SHP77 (cell line): Measurements from ENCODE around the gene ARHGEF3.
A peak's percentile ranks its signal among the peaks of the same experiment; 100 is the strongest.

Experiments
- DNase-seq, 2 experiments: peaks; one replicate each; lab custom pipeline; 2025; lab: John Stamatoyannopoulos, UW

ARHGEF3 gene

DNA sequence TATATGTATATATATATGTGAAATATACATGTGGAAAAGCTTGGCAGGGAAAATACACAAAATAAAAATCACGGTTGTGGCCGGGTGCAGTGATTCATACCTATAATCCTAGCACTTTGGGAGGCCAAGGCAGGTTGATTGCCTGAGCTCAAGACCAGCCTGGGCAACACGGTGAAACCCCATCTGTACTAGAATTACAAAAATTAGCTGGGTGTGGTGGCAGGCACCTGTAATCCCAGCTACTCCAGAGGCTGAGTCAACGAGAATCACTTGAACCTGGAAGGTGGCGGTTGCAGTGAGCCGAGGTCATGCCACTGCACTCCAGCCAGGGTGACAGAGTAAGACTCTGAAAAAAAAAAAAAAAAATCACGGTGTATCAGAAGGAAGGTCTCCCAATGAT is 20.8 kb upstream of the ARHGEF3 start:
- DNase-seq, result no peak

DNA sequence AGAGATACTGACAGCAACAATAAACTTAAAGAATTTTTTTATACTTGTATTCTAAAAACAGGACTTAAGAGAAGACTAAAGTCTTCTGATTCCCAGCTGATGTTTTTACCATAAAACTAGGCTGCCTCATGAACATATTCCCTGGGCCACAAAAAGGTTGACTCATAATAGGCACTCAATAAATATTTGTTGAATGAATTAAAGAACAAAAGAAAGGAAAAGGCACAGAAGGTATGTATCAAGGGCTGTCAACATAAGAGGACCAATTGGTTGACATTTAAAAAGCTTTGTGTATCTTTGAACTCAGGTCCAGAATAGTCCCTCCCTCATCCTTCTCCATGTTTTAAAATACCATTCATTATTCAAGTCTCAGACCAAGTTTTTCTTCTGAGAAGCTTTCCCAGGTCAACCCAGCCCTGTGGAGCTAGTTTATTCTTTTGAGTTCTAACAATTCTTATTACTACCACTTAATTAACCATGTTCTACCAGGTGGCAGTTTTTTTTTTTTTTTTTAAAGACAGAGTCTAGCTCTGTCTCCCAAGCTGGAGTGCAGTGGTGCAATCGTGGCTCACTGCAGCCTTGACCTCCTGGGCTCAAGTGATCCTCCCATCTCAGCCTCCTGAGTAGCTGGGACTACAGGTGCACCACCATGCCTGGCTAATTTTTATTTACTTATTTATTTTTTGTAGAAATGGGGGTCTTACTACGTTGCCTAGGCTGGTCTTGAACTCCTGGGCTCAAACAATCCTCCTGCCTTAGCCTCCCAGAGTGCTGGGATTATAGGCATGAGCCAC is 17.5 kb upstream of the ARHGEF3 start:
- peak; percentile 21 to 40 for DNase-seq

DNA sequence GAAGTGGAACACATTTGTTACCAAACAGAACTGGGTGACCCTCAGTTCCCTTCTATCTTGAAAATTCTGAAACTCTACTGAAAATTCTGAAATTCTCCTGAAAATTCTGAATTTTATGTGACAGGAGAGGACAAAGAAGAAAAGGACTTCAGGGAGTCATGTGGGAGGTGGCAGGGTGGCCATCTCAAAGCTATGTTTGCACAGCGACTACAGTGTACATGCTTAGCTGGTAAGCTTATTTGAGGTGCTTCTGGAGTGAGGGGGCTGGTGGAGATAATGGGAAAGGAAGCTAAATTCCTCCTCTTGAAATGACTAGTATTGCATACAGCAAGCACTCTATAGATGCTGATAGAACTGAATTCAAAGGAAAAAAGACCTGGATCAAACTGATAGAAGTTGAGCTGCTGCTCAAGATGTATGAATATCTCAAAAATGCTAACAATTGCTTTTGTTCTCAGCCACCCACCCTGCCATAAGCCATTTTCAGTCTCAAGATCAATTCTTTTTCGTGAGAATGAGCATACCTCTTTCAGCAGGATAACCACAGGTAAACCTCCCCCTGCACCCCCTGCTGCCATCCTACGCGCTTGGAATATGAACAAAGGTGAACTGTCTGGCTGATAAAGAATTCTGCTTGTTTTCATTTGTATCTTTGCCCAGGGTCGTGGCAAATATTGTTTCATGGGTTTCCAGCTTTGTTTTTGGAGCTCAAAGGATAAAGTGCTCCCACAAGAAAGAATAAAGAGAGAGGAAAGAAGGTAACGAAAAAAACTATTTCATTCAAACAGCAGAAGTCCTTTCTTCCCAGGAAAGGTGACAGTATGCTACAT is 16.6 kb upstream of the ARHGEF3 start:
- DNase-seq, result peak in 1 of 2 experiments; percentile 9

DNA sequence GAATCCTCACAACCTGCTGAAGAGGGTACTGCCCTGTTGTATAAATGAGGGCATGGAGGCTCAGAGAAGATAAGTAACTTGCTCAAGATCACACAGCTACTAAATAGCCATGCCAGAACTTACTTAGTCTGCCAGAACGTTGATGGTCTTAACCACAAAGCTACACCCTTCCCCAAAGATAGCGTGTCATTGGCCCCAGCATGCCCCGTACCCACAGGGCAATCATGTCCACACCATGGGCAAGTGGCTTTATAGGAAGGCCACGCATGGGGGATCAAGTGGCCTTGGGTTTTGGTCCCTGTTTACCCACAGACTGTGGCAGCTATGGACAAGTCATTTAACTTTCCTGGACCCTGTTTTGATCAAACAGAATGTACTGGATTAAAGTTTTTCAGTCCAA is 15.9 kb upstream of the ARHGEF3 start:
- no peak for DNase-seq

DNA sequence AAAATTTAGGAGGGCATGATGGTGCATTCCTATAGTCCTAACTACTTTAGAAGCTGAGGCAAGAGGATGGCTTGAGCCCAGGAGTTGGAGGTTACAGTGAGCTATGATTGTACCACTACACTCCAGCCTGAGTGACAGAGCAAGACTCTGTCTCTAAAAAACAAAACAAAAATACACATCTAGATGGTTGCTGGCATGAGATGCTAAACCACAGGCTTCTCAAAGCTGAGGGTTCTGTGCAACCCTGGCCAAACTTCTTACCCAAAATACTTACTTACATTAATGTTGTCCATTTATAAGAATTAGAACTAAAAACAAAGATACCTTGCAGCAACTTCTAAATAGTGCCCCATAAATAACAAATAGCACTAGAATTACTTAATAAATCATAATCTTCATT is 14.3 kb upstream of the ARHGEF3 start:
- DNase-seq, result no peak

DNA sequence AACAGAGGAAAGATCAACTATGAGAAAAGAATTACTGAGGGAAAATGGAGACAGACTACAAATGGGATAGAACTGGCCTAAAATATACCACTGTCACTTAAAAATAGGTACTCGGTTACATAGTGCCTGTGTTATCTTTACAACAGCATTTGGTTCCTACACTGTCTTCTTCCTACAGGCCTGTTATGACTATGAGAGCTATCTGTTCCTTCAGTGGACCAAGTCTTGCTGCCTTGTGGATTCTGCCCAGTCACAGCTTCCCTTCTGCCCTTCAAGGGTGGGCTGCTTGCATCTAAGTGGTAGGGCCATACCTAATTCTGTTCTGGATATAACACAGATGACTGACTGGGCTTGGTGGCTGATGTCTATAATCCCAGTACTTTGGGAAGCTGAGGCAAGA is 13.8 kb upstream of the ARHGEF3 start:
- no peak for DNase-seq

DNA sequence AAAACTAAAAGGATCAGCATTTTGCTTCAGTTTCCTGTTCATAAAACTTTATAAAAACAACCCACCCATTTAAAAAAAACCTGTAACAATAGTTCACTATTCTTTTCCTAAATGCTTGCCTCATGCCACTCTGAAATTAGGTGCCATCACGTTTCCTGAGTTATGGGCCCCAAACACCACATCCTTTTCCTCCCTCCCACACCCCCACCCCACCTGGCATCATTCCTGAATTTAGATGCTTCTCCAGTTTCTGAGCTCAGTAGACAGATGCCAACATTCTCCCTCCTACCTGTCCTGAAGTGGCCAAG is 11.9 kb upstream of the ARHGEF3 start:
- DNase-seq, result no peak

DNA sequence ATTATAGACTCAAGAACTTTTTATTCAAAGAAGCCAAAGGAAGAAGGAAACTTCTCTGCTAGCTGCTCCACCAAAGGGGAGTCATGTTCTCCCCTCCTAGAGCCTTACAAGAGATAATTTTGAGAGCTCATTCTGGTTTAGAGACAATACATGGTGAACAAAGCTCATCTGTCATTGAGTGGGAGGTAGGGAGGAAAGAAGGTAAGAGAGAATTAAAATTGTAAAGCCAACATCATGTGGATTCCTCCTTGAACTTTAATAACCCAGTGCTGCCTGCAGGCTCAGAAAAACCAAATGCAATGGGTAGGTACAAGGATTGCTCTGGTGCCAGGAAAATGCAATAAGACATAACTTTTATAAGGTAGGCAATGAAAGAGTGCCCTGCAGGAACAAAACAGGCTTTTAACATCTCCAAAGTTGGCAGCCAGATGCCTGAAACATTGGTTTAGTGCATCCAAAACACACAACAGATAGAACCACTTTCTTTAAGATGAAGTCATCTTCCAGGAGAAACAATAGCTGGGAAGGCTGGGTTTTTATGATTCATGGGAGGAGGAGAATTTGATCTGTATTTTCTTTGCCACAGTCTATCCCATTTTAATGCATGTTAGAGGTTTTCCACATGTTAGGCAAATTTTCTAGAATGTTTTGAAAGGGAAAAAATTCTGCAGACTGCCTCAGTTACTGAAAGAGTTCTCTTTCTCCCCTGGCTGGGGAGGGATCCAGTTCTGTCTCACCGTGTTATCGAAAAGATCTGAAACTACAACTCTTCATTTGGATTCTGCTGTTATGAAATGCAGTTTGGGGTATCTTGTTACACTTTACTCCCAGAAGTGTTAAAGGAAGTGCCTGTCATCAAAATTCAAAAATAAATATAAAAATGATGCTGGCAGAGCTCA is 11.3 kb upstream of the ARHGEF3 start:
- no peak for DNase-seq

DNA sequence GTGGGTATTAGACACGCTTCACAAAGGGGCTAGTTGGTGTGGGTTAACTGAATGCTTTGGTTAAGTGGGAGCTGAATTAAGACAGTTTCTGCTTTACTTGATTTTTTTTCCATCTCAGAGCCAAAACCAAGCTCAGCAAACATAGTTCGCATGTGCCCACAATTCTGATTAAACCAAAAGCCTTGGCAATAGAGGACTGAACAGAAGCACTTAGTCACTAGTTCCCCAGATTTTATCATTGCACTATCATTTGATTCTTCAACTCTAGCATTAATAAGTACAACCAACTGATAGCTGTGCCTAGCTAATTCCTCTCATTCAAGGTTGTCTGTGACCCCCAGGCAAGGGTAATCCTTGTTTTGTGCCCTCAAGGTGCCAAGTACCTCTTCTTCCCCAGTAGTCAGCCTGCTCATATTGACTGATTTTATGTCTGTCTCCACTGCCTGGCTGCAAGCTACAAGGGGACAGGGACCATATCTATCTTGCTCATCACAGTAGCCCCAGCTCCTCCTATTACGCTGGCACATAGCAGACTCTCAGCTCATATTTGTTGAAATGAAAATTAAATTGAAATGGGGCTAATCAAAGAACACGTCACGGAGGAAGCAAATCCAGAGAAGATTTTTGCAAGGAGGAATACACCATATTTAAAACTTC is 9.9 kb upstream of the ARHGEF3 start:
- no peak for DNase-seq

DNA sequence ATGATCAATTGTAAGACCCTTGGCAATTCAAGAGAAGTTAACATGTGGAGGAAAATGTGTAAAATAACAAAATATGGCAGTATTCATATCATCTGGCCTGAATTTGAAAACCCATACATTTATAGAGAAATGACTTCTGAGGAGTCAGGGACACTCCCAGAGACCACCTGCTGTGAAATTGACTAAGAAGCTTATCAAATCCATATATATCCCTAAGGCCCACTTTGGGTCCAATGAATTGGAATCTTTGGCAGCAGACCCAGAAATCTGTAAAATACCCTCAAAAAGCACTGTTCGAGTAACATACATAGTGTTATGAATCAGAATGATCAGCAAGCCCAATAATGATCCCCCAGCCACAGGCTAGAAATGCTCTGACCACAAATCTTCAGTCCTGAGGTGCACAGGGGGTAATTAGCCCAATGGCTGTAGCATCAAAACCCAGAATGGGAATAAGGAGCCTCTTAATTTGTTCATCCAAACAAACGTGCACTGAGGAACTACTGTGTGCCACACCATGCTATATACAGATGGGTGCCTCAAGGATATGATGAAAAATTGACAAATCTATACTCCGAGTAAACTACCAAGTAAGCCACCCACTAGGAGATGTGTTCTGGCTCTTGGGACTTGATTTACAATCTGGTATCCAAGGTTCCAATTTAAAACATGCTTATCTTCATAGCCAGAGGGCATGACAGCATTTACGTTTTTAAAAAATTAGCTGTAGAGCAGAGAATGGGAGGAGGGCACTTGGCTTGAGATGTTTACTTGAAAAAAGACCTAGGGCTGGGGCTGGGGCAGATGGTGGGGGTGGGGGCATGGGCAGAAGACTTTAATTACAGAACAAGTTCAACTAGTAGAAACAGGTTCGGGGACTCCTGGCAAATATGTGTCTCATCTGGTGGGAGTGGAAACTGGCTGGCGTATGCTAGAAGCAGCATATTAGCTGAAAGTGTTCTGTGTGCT is 9.1 kb upstream of the ARHGEF3 start:
- no peak for DNase-seq

DNA sequence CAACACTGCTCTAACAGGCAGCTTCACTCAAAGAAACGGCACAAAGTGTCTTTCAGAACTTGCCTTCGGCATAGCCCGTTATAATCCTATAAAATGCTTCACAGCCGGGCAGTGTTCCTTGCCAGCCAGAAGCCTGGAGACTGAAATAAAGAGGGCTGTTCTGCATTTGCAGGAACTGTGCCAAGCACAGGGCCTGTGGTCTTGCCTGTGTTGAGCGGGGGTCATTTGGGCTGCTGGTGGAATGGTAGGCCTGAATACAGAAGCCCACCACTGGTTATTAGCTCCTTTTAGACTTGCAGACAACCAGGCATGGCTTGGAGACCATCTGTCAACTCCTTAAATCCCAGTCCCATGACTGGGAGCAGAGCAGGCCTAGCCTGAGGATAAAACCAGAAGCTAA is 4.7 kb upstream of the ARHGEF3 start:
- no peak for DNase-seq

DNA sequence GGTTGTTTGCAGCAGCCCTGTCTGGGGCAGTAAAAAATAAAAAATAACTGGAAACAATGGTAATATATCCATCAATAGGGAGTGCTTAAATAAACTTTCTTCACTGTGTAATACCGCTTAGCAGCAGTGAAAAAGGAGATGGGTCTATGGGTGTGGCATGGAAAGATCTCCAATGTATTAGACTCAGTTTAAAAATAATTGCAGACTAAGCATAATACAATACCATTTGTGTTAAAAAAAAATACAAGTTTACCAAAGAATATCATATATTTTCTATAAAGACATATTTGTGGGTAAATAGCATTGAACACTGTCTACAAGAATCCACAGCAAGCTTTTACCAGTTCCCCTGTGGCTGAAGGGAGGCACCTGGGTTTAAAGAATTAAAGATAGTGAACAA is 1.0 kb upstream of the ARHGEF3 start:
- DNase-seq, result no peak

DNA sequence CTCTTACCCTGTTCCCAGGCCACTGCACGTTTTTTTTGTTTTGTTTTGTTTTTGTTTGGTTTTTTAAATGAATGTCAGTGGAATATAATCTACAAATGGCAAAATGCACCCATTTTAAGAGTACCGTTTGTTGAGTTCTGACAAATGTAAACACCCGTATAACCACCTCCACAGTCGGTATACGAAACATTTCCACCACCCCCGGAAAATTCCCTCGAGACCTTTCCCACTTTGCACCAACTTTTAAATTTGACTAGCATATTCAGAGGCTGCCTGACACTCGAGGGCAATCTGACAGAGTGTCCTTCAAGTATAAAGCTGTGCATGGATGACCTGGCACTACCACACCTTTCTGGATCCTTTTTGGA is 613 bp upstream of the ARHGEF3 start:
- DNase-seq, result no peak

DNA sequence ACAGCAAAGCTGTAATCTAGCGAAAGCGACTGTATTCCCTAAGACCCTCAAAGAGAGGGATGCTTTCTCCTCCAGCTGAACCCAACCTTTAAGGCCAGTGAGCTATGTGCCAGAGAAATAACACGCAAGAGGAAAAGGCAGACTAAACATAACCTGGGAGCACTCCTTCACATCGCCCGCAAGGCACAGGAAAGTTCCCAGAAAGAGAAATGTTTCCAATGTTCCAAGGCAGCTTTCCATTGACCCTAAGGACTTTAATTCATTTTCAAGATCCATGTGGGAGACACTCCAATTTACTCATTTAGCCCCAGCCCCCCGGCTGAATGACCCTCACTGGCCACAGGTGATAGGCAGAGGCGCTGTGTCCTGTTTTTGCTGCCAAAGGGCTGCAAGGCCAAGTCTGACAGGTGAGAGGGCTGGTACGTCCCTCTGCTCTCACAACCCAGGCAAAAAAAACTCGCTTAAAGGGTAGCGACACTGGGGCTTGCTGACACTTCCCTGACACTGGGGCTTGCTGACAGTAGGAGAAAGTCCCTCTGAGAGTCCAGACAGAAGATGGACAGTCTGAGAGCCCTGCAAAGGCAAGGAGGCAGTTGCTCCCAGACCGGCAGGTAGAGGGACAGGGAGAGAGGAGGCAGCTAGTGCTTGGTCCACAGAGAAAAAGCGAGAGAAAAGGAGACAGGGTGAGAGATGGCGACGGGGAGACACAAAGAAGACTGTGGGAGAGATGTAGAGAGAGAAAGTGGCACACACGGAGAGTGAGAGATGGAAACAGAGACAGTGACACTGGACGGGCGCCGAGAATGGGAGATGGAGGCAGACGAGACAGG is 702 bp downstream of the ARHGEF3 start:
- peak in 1 of 2 experiments; percentile 45 for DNase-seq

DNA sequence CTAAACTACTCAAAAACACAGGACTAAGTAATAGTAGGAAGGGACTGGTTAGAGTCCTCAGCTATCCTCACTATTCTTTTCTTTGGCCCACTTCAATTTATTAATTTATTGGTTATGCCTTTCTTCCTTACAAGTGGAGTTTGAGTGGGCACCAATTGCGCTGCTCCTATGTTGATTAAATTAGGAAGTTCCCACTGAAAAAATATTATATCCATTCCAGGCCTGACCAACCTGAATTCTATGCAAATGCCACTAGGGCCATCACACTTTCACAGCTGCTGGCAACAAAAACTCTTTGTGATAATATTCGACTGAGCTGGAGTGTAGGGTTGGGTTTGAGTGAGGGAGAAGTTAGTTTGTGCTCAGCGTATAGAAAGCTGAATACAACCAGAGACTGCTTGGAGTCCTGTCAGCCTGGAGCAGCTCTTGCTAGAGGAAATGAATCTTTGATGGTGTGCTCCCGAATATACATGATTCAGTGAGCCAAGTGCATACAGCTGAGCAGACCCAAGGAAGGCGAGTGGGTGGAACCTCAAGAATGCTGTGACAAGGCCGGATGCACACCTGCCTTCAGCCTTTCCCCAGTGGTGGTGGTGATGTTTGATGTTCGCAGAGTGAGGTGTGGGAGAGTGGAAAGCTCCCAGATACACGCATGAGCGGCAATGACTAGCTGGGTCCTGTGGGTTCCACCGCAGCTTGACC is 1.5 kb downstream of the ARHGEF3 start:
- DNase-seq, result peak in 1 of 2 experiments; percentile 35

DNA sequence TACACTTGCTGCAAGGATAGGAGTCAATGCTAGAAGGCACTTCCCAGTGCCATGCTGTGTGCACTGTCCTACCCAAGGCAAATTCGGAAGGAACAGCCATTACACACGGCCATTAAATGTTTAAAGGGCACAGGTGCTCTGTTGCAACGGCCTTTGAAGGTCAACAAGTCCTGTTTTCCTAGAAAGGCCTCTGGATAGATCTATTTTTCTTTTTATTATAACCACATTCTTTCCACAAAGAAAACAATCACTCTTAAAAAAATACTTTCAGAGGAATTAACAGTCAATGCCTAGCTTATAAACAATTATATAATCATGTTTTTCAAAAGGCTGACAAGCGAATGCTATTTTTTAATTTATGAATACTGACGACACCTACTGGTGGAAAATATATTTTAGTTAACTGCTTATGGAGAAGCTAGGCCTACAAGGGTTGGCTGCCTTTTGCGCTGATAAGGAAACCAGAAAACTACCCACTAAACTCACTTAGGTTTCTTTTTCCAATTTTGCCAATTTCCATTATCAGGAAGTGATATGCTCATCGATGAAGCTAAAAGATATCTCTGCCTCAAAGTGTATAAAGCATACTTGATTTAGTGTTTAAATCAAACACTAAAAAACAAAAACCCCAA is 2.4 kb downstream of the ARHGEF3 start:
- peak; percentile 69 to 76 for DNase-seq

DNA sequence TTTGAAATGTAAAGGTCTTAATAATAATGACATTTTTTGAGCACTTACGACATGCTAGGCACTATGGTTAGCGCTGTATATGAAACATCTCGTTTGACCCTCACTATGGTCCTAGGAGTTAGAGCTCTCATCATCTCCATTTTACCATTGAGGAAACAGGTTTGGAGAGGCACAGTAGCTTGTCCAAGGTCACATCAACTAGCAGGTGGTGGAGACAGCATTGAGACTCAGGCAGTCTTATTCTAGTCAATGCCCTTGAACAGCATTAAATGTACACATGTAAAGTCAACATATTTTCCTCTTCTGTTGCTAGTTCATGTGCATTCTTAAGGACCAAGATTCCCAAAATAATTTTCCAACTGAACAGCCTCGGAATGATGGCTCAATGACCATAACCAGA is 4.8 kb downstream of the ARHGEF3 start:
- DNase-seq, result no peak

DNA sequence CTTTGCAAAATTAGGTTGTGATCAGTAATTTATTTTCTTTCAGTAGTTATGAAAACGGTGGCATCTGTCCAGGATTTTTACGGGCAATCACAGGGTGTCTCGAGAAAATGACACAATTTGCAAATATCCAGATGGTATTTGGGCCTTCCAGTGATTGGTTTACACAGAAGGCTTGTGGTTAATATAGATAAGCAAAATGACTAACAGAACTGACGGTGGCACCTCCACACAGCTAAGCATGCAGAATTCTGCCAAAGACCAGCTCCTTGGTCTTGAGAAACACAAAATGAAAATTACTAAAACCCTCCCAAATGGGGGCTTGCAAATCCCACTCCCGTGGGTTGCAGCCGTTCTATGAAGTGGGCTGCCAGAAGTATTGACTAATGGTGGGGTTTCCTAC is 5.5 kb downstream of the ARHGEF3 start:
- no peak for DNase-seq

DNA sequence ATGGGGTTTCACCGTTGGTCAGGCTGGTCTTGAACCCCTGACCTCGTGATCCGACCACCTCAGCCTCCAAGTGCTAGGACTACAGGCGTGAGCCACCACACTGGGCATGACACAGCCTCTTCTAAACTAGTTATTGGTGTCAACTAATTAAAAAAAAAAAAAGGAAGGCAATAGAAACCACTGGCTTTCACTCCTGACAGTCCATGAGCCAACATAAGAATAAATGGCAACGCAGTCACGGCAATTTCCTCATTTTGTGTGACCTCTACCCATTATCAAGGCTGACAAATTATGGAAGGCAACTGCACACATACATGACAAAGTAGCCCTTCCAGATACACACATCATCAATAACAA is 5.9 kb downstream of the ARHGEF3 start:
- no peak for DNase-seq
